ENCODE data around the gene PLEKHN1. TPM values are rescaled to one million over a fixed set of nuclear protein-coding genes. Genes with fewer than 3 reads are reported as not detected.
A peak's percentile ranks its signal among the peaks of the same experiment; 100 is the strongest.

Gene PLEKHN1
- total RNA-seq, 2 experiments from 2014 or later = 5.8 to 6.0 TPM

GRCh38 chr1:950881-951280 lies 15.4 kb upstream of the PLEKHN1 start:
- POLR2A ChIA-PET = no interaction called here
- peaks cover 60% of the 10 kb centered on the region for H3K36me3 Mint-ChIP-seq
- no peak overlapping the region for H3K4me3 Mint-ChIP-seq
- no peaks in the 10 kb centered on the region for H3K27me3 Mint-ChIP-seq
- intact Hi-C loops (cut with micrococcal nuclease) = no loop called here
- no peak overlapping the region for H3K27ac Mint-ChIP-seq
- H3K9me3 Mint-ChIP-seq = no peaks in the 10 kb centered on the region
- no peaks in the 10 kb centered on the region for H3K4me1 Mint-ChIP-seq (ENCODE audit: low read depth)
- DNase-seq = no peak
- CTCF ChIA-PET = no interaction called here

GRCh38 chr1:951364-951763 lies 14.9 kb upstream of the PLEKHN1 start:
- H3K27ac Mint-ChIP-seq = no peak overlapping the region
- no peaks in the 10 kb centered on the region for H3K27me3 Mint-ChIP-seq
- DNase-seq = no peak
- H3K4me3 Mint-ChIP-seq = no peak overlapping the region
- ChIA-PET CTCF (no interaction called here), POLR2A (no interaction called here)
- H3K36me3 Mint-ChIP-seq = peaks cover 64% of the 10 kb centered on the region
- H3K4me1 Mint-ChIP-seq (ENCODE audit: low read depth) = no peaks in the 10 kb centered on the region
- no peaks in the 10 kb centered on the region for H3K9me3 Mint-ChIP-seq
- intact Hi-C loops (cut with micrococcal nuclease) = no loop called here

GRCh38 chr1:952201-952600 lies 14.1 kb upstream of the PLEKHN1 start:
- intact Hi-C loops (cut with micrococcal nuclease) = no loop called here
- ChIA-PET POLR2A (no interaction called here), CTCF (no interaction called here)

GRCh38 chr1:952603-953002 lies 13.7 kb upstream of the PLEKHN1 start:
- no peak for DNase-seq
- Mint-ChIP-seq H3K27ac (no peak overlapping the region), H3K4me1 (ENCODE audit: low read depth) (peaks cover 7% of the 10 kb centered on the region), H3K9me3 (no peaks in the 10 kb centered on the region), H3K36me3 (peaks cover 65% of the 10 kb centered on the region), H3K27me3 (no peaks in the 10 kb centered on the region), H3K4me3 (no peak overlapping the region)
- ChIA-PET POLR2A (no interaction called here), CTCF (no interaction called here)
- intact Hi-C loops (cut with micrococcal nuclease) = no loop called here

More at GRCh38 chr1:952201-952600, 14.1 kb upstream of the PLEKHN1 start:
- Mint-ChIP-seq H3K9me3 (no peaks in the 10 kb centered on the region), H3K4me3 (no peak overlapping the region), H3K4me1 (ENCODE audit: low read depth) (peaks cover 3% of the 10 kb centered on the region), H3K27ac (no peak overlapping the region), H3K36me3 (peaks cover 65% of the 10 kb centered on the region), H3K27me3 (no peaks in the 10 kb centered on the region)
- no peak for DNase-seq

DNA sequence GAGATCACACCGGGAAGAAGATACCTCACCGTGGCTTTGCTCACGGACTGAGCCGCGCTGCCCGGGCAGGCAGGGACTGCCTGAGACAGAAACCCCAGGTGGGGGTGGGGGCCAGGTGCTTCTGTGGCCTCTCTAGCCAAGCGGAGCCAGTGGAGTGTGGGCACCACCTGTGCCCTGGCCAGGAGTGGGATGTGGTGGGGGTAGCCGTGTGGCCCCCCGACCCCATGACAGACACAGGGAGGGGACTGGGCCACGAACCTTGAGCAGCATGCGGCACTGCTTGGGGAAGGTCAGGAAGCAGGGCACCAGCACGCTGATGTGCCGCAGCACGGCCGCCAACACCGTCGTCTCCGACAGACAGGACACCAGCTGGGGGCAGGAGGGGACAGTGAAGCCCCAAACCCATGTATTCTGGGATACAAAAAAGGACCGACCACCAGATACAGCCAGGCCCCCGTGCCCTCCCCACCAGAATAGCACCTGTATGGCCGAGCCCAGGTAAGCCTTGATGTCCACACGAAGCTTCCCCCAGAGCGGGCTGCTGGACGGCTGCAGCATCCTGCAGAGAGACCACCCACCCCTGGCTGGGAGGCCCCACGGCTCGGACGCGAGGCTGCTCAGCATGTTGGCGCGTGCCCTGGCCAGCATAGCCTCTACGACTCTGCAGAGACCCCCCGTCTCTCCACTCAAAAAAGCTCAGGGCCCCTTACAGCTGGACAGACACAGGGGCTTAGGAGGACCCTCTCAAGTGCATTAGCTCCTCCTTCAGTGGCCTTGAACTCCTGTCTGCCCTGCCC lies 12.6 kb upstream of the PLEKHN1 start:
- DNase-seq = no peak
- H3K4me1 Mint-ChIP-seq (ENCODE audit: low read depth) = peaks cover 13% of the 10 kb centered on the region
- intact Hi-C loops (cut with micrococcal nuclease) = no loop called here
- CTCF ChIA-PET = no interaction called here
- no peak overlapping the region for H3K27ac Mint-ChIP-seq
- H3K4me3 Mint-ChIP-seq = no peak overlapping the region
- peaks cover 64% of the 10 kb centered on the region for H3K36me3 Mint-ChIP-seq
- POLR2A ChIA-PET = no interaction called here
- H3K9me3 Mint-ChIP-seq = no peaks in the 10 kb centered on the region
- H3K27me3 Mint-ChIP-seq = no peaks in the 10 kb centered on the region

- no peak for DNase-seq
- H3K36me3 Mint-ChIP-seq = peaks cover 57% of the 10 kb centered on the region
- H3K27ac Mint-ChIP-seq = no peak overlapping the region
- peaks cover 13% of the 10 kb centered on the region for H3K4me1 Mint-ChIP-seq (ENCODE audit: low read depth)
- intact Hi-C loops (cut with micrococcal nuclease) = no loop called here
- H3K9me3 Mint-ChIP-seq = no peaks in the 10 kb centered on the region
- no peak overlapping the region for H3K4me3 Mint-ChIP-seq
- no peaks in the 10 kb centered on the region for H3K27me3 Mint-ChIP-seq
- CTCF ChIA-PET = no interaction called here
- POLR2A ChIA-PET = no interaction called here
Measured at GRCh38 chr1:954927-955326, 11.4 kb upstream of the PLEKHN1 start.

DNA sequence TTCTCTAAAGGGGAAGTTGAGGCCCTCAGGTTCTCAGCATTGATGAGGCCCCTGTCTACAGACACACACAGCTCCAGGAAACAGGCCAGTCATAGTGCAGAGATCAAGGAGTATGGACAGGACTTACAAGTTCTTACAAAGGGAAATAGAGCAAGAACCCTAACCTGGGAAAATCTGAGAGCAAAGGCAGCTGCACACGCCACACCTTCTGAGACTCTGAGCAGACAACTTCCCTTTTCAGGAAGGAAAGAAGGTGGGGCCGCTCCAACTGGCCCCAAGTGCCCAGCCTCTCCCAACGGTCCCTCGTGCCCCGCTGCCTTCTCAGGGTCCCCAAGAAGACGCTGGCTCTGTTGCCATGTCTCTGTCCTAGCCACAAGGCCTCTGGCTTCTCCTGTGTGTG lies 10.8 kb upstream of the PLEKHN1 start:
- H3K27me3 Mint-ChIP-seq = no peaks in the 10 kb centered on the region
- CTCF ChIA-PET = no interaction called here
- POLR2A ChIA-PET = no interaction called here
- DNase-seq = no peak
- peaks cover 13% of the 10 kb centered on the region for H3K4me1 Mint-ChIP-seq (ENCODE audit: low read depth)
- H3K9me3 Mint-ChIP-seq = no peaks in the 10 kb centered on the region
- peaks cover 51% of the 10 kb centered on the region for H3K36me3 Mint-ChIP-seq
- no peak overlapping the region for H3K4me3 Mint-ChIP-seq
- no peak overlapping the region for H3K27ac Mint-ChIP-seq
- intact Hi-C loops (cut with micrococcal nuclease) = no loop called here

- Mint-ChIP-seq H3K4me3 (no peak overlapping the region), H3K4me1 (ENCODE audit: low read depth) (peaks cover 16% of the 10 kb centered on the region), H3K36me3 (peaks cover 43% of the 10 kb centered on the region), H3K27ac (no peak overlapping the region), H3K9me3 (no peaks in the 10 kb centered on the region), H3K27me3 (no peaks in the 10 kb centered on the region)
- CTCF ChIA-PET = no interaction called here
- intact Hi-C loops (cut with micrococcal nuclease) = no loop called here
- POLR2A ChIA-PET = no interaction called here
- DNase-seq = no peak
Measured at GRCh38 chr1:956636-957035, 9.6 kb upstream of the PLEKHN1 start.

- Mint-ChIP-seq H3K4me1 (ENCODE audit: low read depth) (peaks cover 16% of the 10 kb centered on the region), H3K9me3 (no peaks in the 10 kb centered on the region), H3K4me3 (peak within 1 kb of the TSS; percentile 92), H3K27me3 (no peaks in the 10 kb centered on the region), H3K36me3 (peaks cover 33% of the 10 kb centered on the region), H3K27ac (peak within 1 kb of the TSS; percentile 69)
- peak; percentile 98 for DNase-seq
- intact Hi-C loops (cut with micrococcal nuclease) = no loop called here
- CTCF ChIA-PET = interaction anchor here (0.7 to 1.4 kb wide), 4 partner anchors 25 to 90 kb away, joined by 3 to 5 read pairs (median 4); no protein-coding TSS in a partner anchor
- POLR2A ChIA-PET = interaction anchor here (0.7 to 1.1 kb wide), 2 partner anchors 9 to 53 kb away, joined by 4 to 5 read pairs; no protein-coding TSS in a partner anchor
Measured at GRCh38 chr1:958823-959730, 7.2 kb upstream of the PLEKHN1 start, which contains the start of gene NOC2L. TSS of gene NOC2L (minus strand) at chr1:959256. CDS start at chr1:959240, 16 bp downstream.

GRCh38 chr1:959731-960362 lies 6.4 kb upstream of the PLEKHN1 start:
- DNase-seq = no peak
- intact Hi-C loops (cut with micrococcal nuclease) = loop anchor here (10.0 kb wide), 1 partner anchor 105 kb away; no protein-coding TSS in a partner anchor
- Mint-ChIP-seq H3K36me3 (peaks cover 26% of the 10 kb centered on the region), H3K27me3 (no peaks in the 10 kb centered on the region), H3K27ac (no peak overlapping the region), H3K4me1 (ENCODE audit: low read depth) (peaks cover 16% of the 10 kb centered on the region), H3K9me3 (no peaks in the 10 kb centered on the region), H3K4me3 (peak overlapping the region; percentile 92)
- ChIA-PET CTCF (interaction anchor here (1.0 to 1.4 kb wide), 2 partner anchors 25 to 33 kb away, joined by 3 to 4 read pairs; no protein-coding TSS in a partner anchor), POLR2A (interaction anchor here (1.1 kb wide), 1 partner anchor 54 kb away, joined by 5 read pairs; no protein-coding TSS in a partner anchor)

- intact Hi-C loops (cut with micrococcal nuclease) = loop anchor here (10.0 kb wide), 1 partner anchor 104 kb away; no protein-coding TSS in a partner anchor
- Mint-ChIP-seq H3K27ac (no peak within 1 kb of the TSS), H3K27me3 (no peaks in the 10 kb centered on the region), H3K4me1 (ENCODE audit: low read depth) (peaks cover 17% of the 10 kb centered on the region), H3K4me3 (peak within 1 kb of the TSS; percentile 92), H3K9me3 (no peaks in the 10 kb centered on the region), H3K36me3 (peaks cover 21% of the 10 kb centered on the region)
- POLR2A ChIA-PET = interaction anchor here (0.8 kb wide), 1 partner anchor 54 kb away, joined by 3 read pairs; no protein-coding TSS in a partner anchor
- CTCF ChIA-PET = interaction anchor here (1.0 kb wide), 1 partner anchor 16 kb away, joined by 3 read pairs; no protein-coding TSS in a partner anchor
- peak; percentile 88 for DNase-seq
Measured at GRCh38 chr1:960363-961131, 5.7 kb upstream of the PLEKHN1 start, which contains the start of gene KLHL17. TSS of gene KLHL17 (plus strand) at chr1:960584. CDS start at chr1:960694, 110 bp downstream.

All from activated CD4-positive, alpha-beta memory T cell treated with anti-CD3 and anti-CD28 coated beads for 36 hours (primary cell).